Measurements from ENCODE around the gene AOAH.

DNA sequence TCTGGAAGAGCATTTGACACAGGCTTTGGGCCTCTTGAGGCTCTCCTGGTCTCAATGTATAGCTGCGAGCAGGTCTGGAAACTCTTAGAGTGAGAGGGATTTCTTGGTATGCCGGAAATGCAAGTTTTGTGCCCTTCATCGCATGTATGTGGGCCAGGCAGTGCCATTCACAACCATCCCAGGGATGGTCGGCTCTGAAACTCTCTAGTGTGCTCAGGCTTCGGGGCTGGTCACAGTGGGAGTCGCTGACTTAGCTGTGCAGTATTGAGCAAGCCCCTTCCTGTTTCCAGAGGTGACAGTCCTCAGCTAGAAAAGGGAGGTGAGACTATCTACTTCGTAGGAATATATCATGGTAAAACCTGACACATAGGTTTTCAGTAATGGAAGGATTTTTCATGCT, 2.0 kb upstream of the AOAH start:
- TF ChIP-seq, protein P1, sequence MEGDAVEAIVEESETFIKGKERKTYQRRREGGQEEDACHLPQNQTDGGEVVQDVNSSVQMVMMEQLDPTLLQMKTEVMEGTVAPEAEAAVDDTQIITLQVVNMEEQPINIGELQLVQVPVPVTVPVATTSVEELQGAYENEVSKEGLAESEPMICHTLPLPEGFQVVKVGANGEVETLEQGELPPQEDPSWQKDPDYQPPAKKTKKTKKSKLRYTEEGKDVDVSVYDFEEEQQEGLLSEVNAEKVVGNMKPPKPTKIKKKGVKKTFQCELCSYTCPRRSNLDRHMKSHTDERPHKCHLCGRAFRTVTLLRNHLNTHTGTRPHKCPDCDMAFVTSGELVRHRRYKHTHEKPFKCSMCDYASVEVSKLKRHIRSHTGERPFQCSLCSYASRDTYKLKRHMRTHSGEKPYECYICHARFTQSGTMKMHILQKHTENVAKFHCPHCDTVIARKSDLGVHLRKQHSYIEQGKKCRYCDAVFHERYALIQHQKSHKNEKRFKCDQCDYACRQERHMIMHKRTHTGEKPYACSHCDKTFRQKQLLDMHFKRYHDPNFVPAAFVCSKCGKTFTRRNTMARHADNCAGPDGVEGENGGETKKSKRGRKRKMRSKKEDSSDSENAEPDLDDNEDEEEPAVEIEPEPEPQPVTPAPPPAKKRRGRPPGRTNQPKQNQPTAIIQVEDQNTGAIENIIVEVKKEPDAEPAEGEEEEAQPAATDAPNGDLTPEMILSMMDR (IDR thresholded peaks at IDR 0.05 in 2 of 3, conservative IDR thresholded peaks at IDR 0.05 in 1 of 3; ENCODE audit: insufficient read depth in 2 of 3, low read depth in 1 of 3, low read length in 3 of 3) = no peak
- TF ChIP-seq CCAR2 (IDR thresholded peaks at IDR 0.05; ENCODE audit: low read depth, low read length) (no peak), PCBP2 (IDR thresholded peaks at IDR 0.05; ENCODE audit: low read depth, low read length, poor library complexity, severe bottlenecking) (no peak), HMG20A (CRISPR knock-in tag; conservative IDR thresholded peaks at IDR 0.05) (no peak), RAD21 (CRISPR knock-in tag; conservative IDR thresholded peaks at IDR 0.05 in 1 of 2, IDR thresholded peaks at IDR 0.05 in 1 of 2) (no peak), ZNF24 (IDR thresholded peaks at IDR 0.05) (no peak), ZNF184 (CRISPR knock-in tag; IDR thresholded peaks at IDR 0.05) (no peak), CCNT2 (IDR thresholded peaks at IDR 0.05; ENCODE audit: borderline replicate concordance, extremely low read depth, insufficient read length, low read depth, low read length) (no peak), CREB1 (IDR thresholded peaks at IDR 0.05) (no peak), CREB1 (CRISPR knock-in tag; IDR thresholded peaks at IDR 0.05) (no peak), HNRNPK (IDR thresholded peaks at IDR 0.05; ENCODE audit: low read depth, low read length, poor library complexity, severe bottlenecking) (no peak), ZBED1 (IDR thresholded peaks at IDR 0.05) (no peak)
